A549 (cell line): ENCODE measurements around the gene TXNDC17. TPM values are rescaled to one million over a fixed set of nuclear protein-coding genes. Genes with fewer than 3 reads are reported as not detected.
"Not testable (repeated sequence)": the region's sequence is repeated elsewhere in the genome, so short reads cannot be mapped to it uniquely, and the experiment has no call there.

Experiments used
- ATAC-seq, 2 experiments: fragments of 200-7000 bp in 1 of 2; fragments of >200 bp in 1 of 2; cut with Nextera tagmentation in 1 of 2; cut with Tn5 transposase in 1 of 2; 3 replicates each; pipeline versions ENCODE4 v1.8.0 to v1.9.1; 2018 to 2020; ENCODE audit warnings: mild to moderate bottlenecking in 1 of 2, moderate library complexity in 1 of 2
- CTCF ChIA-PET: fragments of 300-600 bp; sonication (Branson Sonifier 250); formaldehyde crosslinking; extraction: SDS; loops from one replicate; lab custom pipeline; 2021; ENCODE audit warnings: antibody characterized with exemption, inconsistent platforms; lab: Yijun Ruan, JAX
- POLR2A ChIA-PET: fragments of 350-600 bp; formaldehyde crosslinking; extraction: SDS; loops from one replicate; lab custom pipeline; 2021; ENCODE audit warnings: antibody characterized with exemption, inconsistent platforms; lab: Yijun Ruan, JAX
- DNase-seq, 2 experiments: peaks; one replicate each; pipeline versions ENCODE4 v3.0.0 to v3.0.0-alpha.2; 2011 to 2016; ENCODE audit warnings: low read depth in 1 of 2, low spot score in 1 of 2
- FAIRE-seq: peaks from 2 replicates; lab custom pipeline; 2011; peaks lifted over from hg19 to GRCh38; lab: Jason Lieb, UNC
- H3K27ac ChIP-seq, 2 experiments: fragments of >200 bp; sonication (Bioruptor Twin); formaldehyde crosslinking; 3 replicates each; pipeline ENCODE4 v1.5.1; 2016 to 2017
- H3K4me1 ChIP-seq: fragments of >200 bp; sonication (Bioruptor Twin); formaldehyde crosslinking; 3 replicates; pipeline ENCODE4 v1.6.1; 2016
- H3K4me2 ChIP-seq: fragments of >200 bp; sonication (Bioruptor Twin); formaldehyde crosslinking; 3 replicates; pipeline ENCODE4 v1.6.1; 2016
- H3K4me3 ChIP-seq: fragments of >200 bp; sonication (Bioruptor Twin); formaldehyde crosslinking; 3 replicates; pipeline ENCODE4 v1.5.1; 2016
- H3K9me3 ChIP-seq: fragments of >200 bp; sonication (Bioruptor Twin); formaldehyde crosslinking; 3 replicates; pipeline ENCODE4 v1.6.1; 2016
- BCL3 ChIP-seq: fragments of >200 bp; sonication (Bioruptor Twin); formaldehyde crosslinking; IDR thresholded peaks from 3 replicates; pipeline ENCODE4 v1.6.1; 2016
- CHD4 ChIP-seq: fragments of 200-600 bp; sonication (generic); IDR thresholded peaks from 2 replicates; pipeline ENCODE4 v1.6.1; 2016; ENCODE audit warnings: antibody characterized with exemption, mild to moderate bottlenecking, borderline replicate concordance
- EHMT2 ChIP-seq: fragments of 200-600 bp; sonication (generic); IDR thresholded peaks from 2 replicates; pipeline ENCODE4 v1.6.1; 2016; ENCODE audit warnings: antibody characterized with exemption, low read depth, mild to moderate bottlenecking, moderate library complexity
- HEYL ChIP-seq: fragments of 250-450 bp; sonication (Bioruptor Pico); IDR thresholded peaks from 2 replicates; pipeline ENCODE4 v1.8.0; 2021; ENCODE audit warnings: mild to moderate bottlenecking, moderate library complexity
- HMGXB4 ChIP-seq: fragments of 250-450 bp; sonication (Bioruptor Pico); IDR thresholded peaks from 2 replicates; pipeline ENCODE4 v1.5.0; 2021; ENCODE audit warnings: mild to moderate bottlenecking, moderate library complexity, borderline replicate concordance
- KDM1A ChIP-seq: fragments of 200-600 bp; sonication (generic); IDR thresholded peaks from 2 replicates; pipeline ENCODE4 v1.6.1; 2016; ENCODE audit warnings: low read depth, mild to moderate bottlenecking
- MAFK ChIP-seq: fragments of 450-650 bp; IDR thresholded peaks from 2 replicates; pipeline ENCODE4 v1.6.1; 2014; ENCODE audit not compliant: partially characterized antibody
- MAX ChIP-seq: IDR thresholded peaks from 2 replicates; pipeline ENCODE4 v1.6.1; 2012
- NR3C1 ChIP-seq: fragments of >200 bp; sonication (Bioruptor Twin); formaldehyde crosslinking; IDR thresholded peaks from 3 replicates; pipeline ENCODE4 v1.6.1; 2017
- REST ChIP-seq: fragments of 200-600 bp; sonication (generic); IDR thresholded peaks from 2 replicates; pipeline ENCODE4 v1.6.1; 2016; ENCODE audit warnings: antibody characterized with exemption, mild to moderate bottlenecking, moderate library complexity
- TFCP2L1 ChIP-seq: fragments of 250-450 bp; sonication (Bioruptor Pico); IDR thresholded peaks from 2 replicates; pipeline ENCODE4 v1.5.0; 2021; ENCODE audit warnings: mild to moderate bottlenecking
- ZC3H11A ChIP-seq: fragments of 450-650 bp; IDR thresholded peaks from 2 replicates; pipeline ENCODE4 v1.6.1; 2014; ENCODE audit warnings: antibody characterized with exemption, mild to moderate bottlenecking
- WGBS: methylation state at CpG from one replicate; pipeline ENCODE4 v1.1.6; 2017; ENCODE audit errors: missing lambda C conversion rate; 5-methylcytosine and 5-hydroxymethylcytosine counted together
- polyA plus RNA-seq, 4 experiments: library from polyadenylated mRNA; depleted of rRNA in 3 of 4; stranded (reverse); fragments of >200 nt; fragmentation: RNase III in 1 of 4; extraction: RNeasy Plus Mini Kit Qiagen cat#74134 plus additional on column Dnase treatment in 1 of 4; gene quantifications; 2 replicates in 3 of 4; 3 replicates in 1 of 4; pipeline ENCODE4 v1.2.3, GENCODE V29; 2011 to 2017
- small RNA-seq, 6 experiments: library from RNA; depleted of rRNA; stranded (forward); fragments of <200 nt; gene quantifications; one replicate each; pipeline ENCODE3, GENCODE V24; 2012

The TXNDC17 gene
- polyA plus RNA-seq, 2 of the 4 experiments (the other 2 are of a cell fraction): 572 to 621 TPM

- DNase-seq (no peak), FAIRE-seq (no peak), ATAC-seq (no peak)
- WGBS: 60% methylated on average over 11 of the region's 11 CpGs
- POLR2A ChIA-PET: no interaction called here
- Histone ChIP-seq H3K4me3 (no peak overlapping the region), H3K4me2 (no peak overlapping the region), H3K4me1 (no peaks in the 10 kb centered on the region), H3K27ac (no peak overlapping the region), H3K9me3 (no peaks in the 10 kb centered on the region)
- CTCF ChIA-PET: interaction anchor here (0.8 to 2.4 kb wide), 4 partner anchors 9 to 224 kb away, joined by 3 to 6 read pairs (median 4); no protein-coding TSS in a partner anchor
- TF ChIP-seq NR3C1 (no peak), MAX (no peak), BCL3 (no peak), TFCP2L1 (CRISPR knock-in tag) (no peak), KDM1A (no peak), MAFK (no peak), HEYL (CRISPR knock-in tag) (no peak), HMGXB4 (no peak), REST (no peak)
Observed at GRCh38 chr17:6690641-6691040, 49.8 kb downstream of the TXNDC17 start.

GRCh38 chr17:6691546-6691945 lies 50.7 kb downstream of the TXNDC17 start:
- 4% methylated on average over 3 of the region's 3 CpGs for WGBS
- no peak for TF ChIP-seq ZC3H11A
- TF ChIP-seq CHD4: no peak
- TF ChIP-seq EHMT2: no peak
- TF ChIP-seq, all 56 proteins: peak for 0
- DNase-seq (no peak), ATAC-seq (no peak), FAIRE-seq (no peak)
- H3K4me1 ChIP-seq: no peaks in the 10 kb centered on the region
- H3K4me2 ChIP-seq: no peak overlapping the region
- H3K9me3 ChIP-seq: no peaks in the 10 kb centered on the region
- ChIA-PET POLR2A (no interaction called here), CTCF (interaction anchor here (1.1 to 2.6 kb wide), 4 partner anchors 10 to 223 kb away, joined by 3 to 9 read pairs (median 5); partner anchors contain the start of gene SLC13A5)
- H3K27ac ChIP-seq: no peak overlapping the region
- H3K4me3 ChIP-seq: no peak overlapping the region

- CTCF ChIA-PET: interaction anchor here (0.7 to 3.8 kb wide), 6 partner anchors 10 to 222 kb away, joined by 3 to 14 read pairs (median 5); partner anchors contain the start of gene SLC13A5
- H3K4me1 ChIP-seq, H3K9me3 ChIP-seq: not testable (repeated sequence)
Observed at GRCh38 chr17:6691958-6692357, 51.1 kb downstream of the TXNDC17 start.

More at GRCh38 chr17:6691958-6692357, 51.1 kb downstream of the TXNDC17 start:
- H3K27ac ChIP-seq, FAIRE-seq, H3K4me2 ChIP-seq, POLR2A ChIA-PET, ATAC-seq, H3K4me3 ChIP-seq, DNase-seq: not testable (repeated sequence)
- 24% methylated on average over 6 of the region's 6 CpGs for WGBS

Small RNA genes lying within 50 kb of the gene (small RNA-seq; reads per million reads assigned to genes)
- gene MIR4520-1 (0 reads per million in 6 experiments), gene RNA5SP435 (0 to 1,250 (median 1.7) reads per million in 6 experiments)

Other genes with a start within 250 kb of the TXNDC17 start
- not detected in 2 replicates for gene AIPL1, start 205.9 kb upstream of the TXNDC17 start, polyA plus RNA-seq (2011; rRNA removed)
- gene AIPL1, start 205.9 kb upstream of the TXNDC17 start, polyA plus RNA-seq (2017; fragmentation: RNase III; extraction: RNeasy Plus Mini Kit Qiagen cat#74134 plus additional on column Dnase treatment): not detected in 3 replicates
- 25.4 and 26.3 TPM in 2 replicates for gene PIMREG, start 196.6 kb upstream of the TXNDC17 start, polyA plus RNA-seq (2011; rRNA removed)
- 26.8 to 28.9 TPM (median 27.0 TPM) in 3 replicates for gene PIMREG, start 196.6 kb upstream of the TXNDC17 start, polyA plus RNA-seq (2017; fragmentation: RNase III; extraction: RNeasy Plus Mini Kit Qiagen cat#74134 plus additional on column Dnase treatment)
- gene PITPNM3, start 84.5 kb upstream of the TXNDC17 start, polyA plus RNA-seq (2011; rRNA removed): 0.80 and 0.93 TPM in 2 replicates
- gene PITPNM3, start 84.5 kb upstream of the TXNDC17 start, polyA plus RNA-seq (2017; fragmentation: RNase III; extraction: RNeasy Plus Mini Kit Qiagen cat#74134 plus additional on column Dnase treatment): 1.8 to 2.3 TPM (median 2.2 TPM) in 3 replicates
- 15.2 and 21.5 TPM in 2 replicates for gene KIAA0753, start 349 bp upstream of the TXNDC17 start, polyA plus RNA-seq (2011; rRNA removed)
- gene KIAA0753, start 349 bp upstream of the TXNDC17 start, polyA plus RNA-seq (2017; fragmentation: RNase III; extraction: RNeasy Plus Mini Kit Qiagen cat#74134 plus additional on column Dnase treatment): 13.6 to 16.1 TPM (median 14.1 TPM) in 3 replicates
- 49.0 and 50.2 TPM in 2 replicates for gene MED31, start 10.5 kb downstream of the TXNDC17 start, polyA plus RNA-seq (2011; rRNA removed)
- gene MED31, start 10.5 kb downstream of the TXNDC17 start, polyA plus RNA-seq (2017; fragmentation: RNase III; extraction: RNeasy Plus Mini Kit Qiagen cat#74134 plus additional on column Dnase treatment): 27.9 to 32.2 TPM (median 31.8 TPM) in 3 replicates
- gene C17orf100, start 10.7 kb downstream of the TXNDC17 start, polyA plus RNA-seq (2011; rRNA removed): 4.1 and 4.2 TPM in 2 replicates
- gene C17orf100, start 10.7 kb downstream of the TXNDC17 start, polyA plus RNA-seq (2017; fragmentation: RNase III; extraction: RNeasy Plus Mini Kit Qiagen cat#74134 plus additional on column Dnase treatment): 2.4 to 3.1 TPM (median 2.6 TPM) in 3 replicates
- gene SLC13A5, start 72.3 kb downstream of the TXNDC17 start, polyA plus RNA-seq (2011; rRNA removed): 0.26 and 0.30 TPM in 2 replicates
- 0.03 to 0.26 TPM (median 0.15 TPM) in 3 replicates for gene SLC13A5, start 72.3 kb downstream of the TXNDC17 start, polyA plus RNA-seq (2017; fragmentation: RNase III; extraction: RNeasy Plus Mini Kit Qiagen cat#74134 plus additional on column Dnase treatment)
- not detected in 2 replicates for gene XAF1, start 115.0 kb downstream of the TXNDC17 start, polyA plus RNA-seq (2011; rRNA removed)
- gene XAF1, start 115.0 kb downstream of the TXNDC17 start, polyA plus RNA-seq (2017; fragmentation: RNase III; extraction: RNeasy Plus Mini Kit Qiagen cat#74134 plus additional on column Dnase treatment): not detected in 3 replicates
- gene FBXO39, start 135.2 kb downstream of the TXNDC17 start, polyA plus RNA-seq (2011; rRNA removed): not detected in 2 replicates
- gene FBXO39, start 135.2 kb downstream of the TXNDC17 start, polyA plus RNA-seq (2017; fragmentation: RNase III; extraction: RNeasy Plus Mini Kit Qiagen cat#74134 plus additional on column Dnase treatment): not detected in 3 replicates
- gene TEKT1, start 190.7 kb downstream of the TXNDC17 start, polyA plus RNA-seq (2011; rRNA removed): not detected in 2 replicates
- not detected in 3 replicates for gene TEKT1, start 190.7 kb downstream of the TXNDC17 start, polyA plus RNA-seq (2017; fragmentation: RNase III; extraction: RNeasy Plus Mini Kit Qiagen cat#74134 plus additional on column Dnase treatment)